Endothelial cell of umbilical vein (primary cell): ENCODE data around the gene DMWD. TPM values are rescaled to one million over a fixed set of nuclear protein-coding genes. Genes with fewer than 3 reads are reported as not detected.

Source experiments
- BruUV-seq: library from RNA; stranded (reverse); fragments of 400-500 nt; replicated peaks from 2 replicates; lab custom pipeline; 2021; lab: Mats Ljungman, UMichigan
- CTCF ChIA-PET: fragments of 300-600, 350-600 bp; sonication (Branson Sonifier 250); formaldehyde crosslinking; loops from one replicate; lab custom pipeline; 2021; ENCODE audit warnings: antibody characterized with exemption, inconsistent platforms; lab: Charles Lee
- POLR2A ChIA-PET: fragments of 300-600, 350-600 bp; sonication (Branson Sonifier 250); formaldehyde crosslinking; loops from one replicate; lab custom pipeline; 2021; ENCODE audit warnings: antibody characterized with exemption, inconsistent platforms; lab: Charles Lee
- DNase-seq: peaks from one replicate; pipeline ENCODE4 v3.0.0-alpha.2; 2011; ENCODE audit warnings: low read depth, low spot score
- FAIRE-seq: peaks from 2 replicates; lab custom pipeline; 2011; peaks lifted over from hg19 to GRCh38; lab: Jason Lieb, UNC
- H2AFZ ChIP-seq: 2 replicates; pipeline ENCODE4 v1.6.0; 2012; ENCODE audit warnings: low read depth, low read length, control low read depth, inconsistent platforms
- H3K27ac ChIP-seq: 2 replicates; pipeline ENCODE4 v1.5.1; 2011; ENCODE audit warnings: low read depth, mild to moderate bottlenecking, control low read depth, low read length, moderate library complexity; ENCODE audit not compliant: insufficient read depth
- H3K27me3 ChIP-seq, 2 experiments: 2 replicates each; pipeline versions ENCODE4 v1.6.0 to v1.6.1; 2011; ENCODE audit warnings: low read length in 2 of 2, mixed read lengths in 1 of 2; ENCODE audit not compliant: control insufficient read depth in 2 of 2, insufficient read depth in 2 of 2
- H3K36me3 ChIP-seq, 2 experiments: 2 replicates in 1 of 2; 3 replicates in 1 of 2; pipeline ENCODE4 v1.5.1; 2011; ENCODE audit warnings: low read length in 2 of 2, mild to moderate bottlenecking in 1 of 2, moderate library complexity in 1 of 2; ENCODE audit not compliant: control insufficient read depth in 2 of 2, insufficient read depth in 2 of 2; ENCODE audit errors: extremely low read depth in 1 of 2
- H3K4me1 ChIP-seq: 3 replicates; pipeline ENCODE4 v1.5.1; 2011; ENCODE audit warnings: mild to moderate bottlenecking, low read length; ENCODE audit not compliant: control insufficient read depth, insufficient read depth; ENCODE audit errors: extremely low read depth
- H3K4me2 ChIP-seq: 2 replicates; pipeline ENCODE4 v1.6.1; 2011; ENCODE audit warnings: low read length, control low read depth, mixed read lengths; ENCODE audit not compliant: insufficient read depth
- H3K4me3 ChIP-seq, 3 experiments: fragments of 200-600 bp in 1 of 3; sonication (generic), shearing (Covaris generic) in 1 of 3; replicated peaks in 1 of 3; 2 replicates each; pipeline ENCODE4 v1.5.1; 2011 to 2016; ENCODE audit warnings: control low read depth in 3 of 3, low read length in 3 of 3, mild to moderate bottlenecking in 2 of 3, inconsistent platforms in 1 of 3, low read depth in 1 of 3, moderate library complexity in 1 of 3; ENCODE audit not compliant: insufficient read depth in 1 of 3
- H3K79me2 ChIP-seq: 2 replicates; pipeline ENCODE4 v1.6.0; 2012; ENCODE audit warnings: low read length, inconsistent platforms; ENCODE audit not compliant: control insufficient read depth, insufficient read depth
- H3K9ac ChIP-seq: replicated peaks from 2 replicates; pipeline ENCODE3; 2011; ENCODE audit warnings: low read length, control low read depth; ENCODE audit not compliant: insufficient read depth; ENCODE audit errors: extremely low read depth
- H3K9me1 ChIP-seq: replicated peaks from 3 replicates; pipeline ENCODE4 v1.6.0; 2011; ENCODE audit warnings: mild to moderate bottlenecking, low read length; ENCODE audit not compliant: control insufficient read depth, insufficient read depth; ENCODE audit errors: extremely low read depth
- H3K9me3 ChIP-seq: replicated peaks from 2 replicates; pipeline ENCODE4 v1.5.1; 2012; ENCODE audit warnings: low read length, inconsistent platforms; ENCODE audit not compliant: control insufficient read depth, insufficient read depth
- H4K20me1 ChIP-seq: replicated peaks from 2 replicates; pipeline ENCODE3; 2011; ENCODE audit warnings: mild to moderate bottlenecking, low read length; ENCODE audit not compliant: control insufficient read depth, insufficient read depth; ENCODE audit errors: extremely low read depth
- CTCF ChIP-seq, 2 donors: IDR thresholded peaks; 1 replicate in 1 of 2; 2 replicates in 1 of 2; pipeline ENCODE4 v1.5.1; 2011; ENCODE audit warnings: low read length in 2 of 2, mild to moderate bottlenecking in 2 of 2, moderate library complexity in 2 of 2, control low read depth in 1 of 2, inconsistent platforms in 1 of 2, low read depth in 1 of 2; ENCODE audit not compliant: insufficient read depth in 1 of 2; ENCODE audit errors: extremely low read depth in 1 of 2
- FOS ChIP-seq: IDR thresholded peaks from 2 replicates; pipeline ENCODE4 v1.6.1; 2011; ENCODE audit warnings: mild to moderate bottlenecking, low read length, moderate library complexity, borderline replicate concordance; ENCODE audit not compliant: insufficient read depth
- GATA2 ChIP-seq: IDR thresholded peaks from 2 replicates; pipeline ENCODE4 v1.7.0; 2011; ENCODE audit warnings: low read depth, mild to moderate bottlenecking, moderate library complexity, mixed read lengths, low read length; ENCODE audit not compliant: insufficient read length, insufficient read depth
- JUN ChIP-seq: IDR thresholded peaks from 2 replicates; pipeline ENCODE4 v1.6.1; 2011; ENCODE audit warnings: borderline replicate concordance, low read depth; ENCODE audit not compliant: insufficient read length, insufficient read depth
- MYC ChIP-seq: IDR thresholded peaks from one replicate; pipeline ENCODE4 v1.6.1; 2011; ENCODE audit warnings: mild to moderate bottlenecking, low read depth, low read length
- dilution Hi-C: fragments of 300-500 bp; cut with MboI; formaldehyde crosslinking; loops from one replicate; pipeline ENCODE4 v1.15.0; 2019; ENCODE audit warnings: low sequenced_read_pairs; ENCODE audit not compliant: extremely low pct_ligation_motif_present
- intact Hi-C: fragments of 100-400 bp; cut with micrococcal nuclease; formaldehyde crosslinking; loops from one replicate; pipeline ENCODE4 v1.10.0; 2022
- polyA plus RNA-seq, 4 experiments: library from polyadenylated mRNA; depleted of rRNA in 3 of 4; stranded (reverse) in 3 of 4; unstranded in 1 of 4; fragments of >200 nt; gene quantifications; 2 replicates each; pipeline versions ENCODE4 v1.2.1 to v1.2.3, GENCODE V29; 2011 to 2012; ENCODE audit warnings: missing spikeins in 1 of 4
- total RNA-seq: library from RNA; stranded (reverse); gene quantifications from 2 replicates; pipeline ENCODE4 v1.2.3, GENCODE V29; 2021

DMWD gene
- total and polyA plus RNA-seq, 2 donors (not counting 3 experiments of a cell fraction or from before 2014, with no cell fraction given) = 36.9 to 81.1 TPM

DNA sequence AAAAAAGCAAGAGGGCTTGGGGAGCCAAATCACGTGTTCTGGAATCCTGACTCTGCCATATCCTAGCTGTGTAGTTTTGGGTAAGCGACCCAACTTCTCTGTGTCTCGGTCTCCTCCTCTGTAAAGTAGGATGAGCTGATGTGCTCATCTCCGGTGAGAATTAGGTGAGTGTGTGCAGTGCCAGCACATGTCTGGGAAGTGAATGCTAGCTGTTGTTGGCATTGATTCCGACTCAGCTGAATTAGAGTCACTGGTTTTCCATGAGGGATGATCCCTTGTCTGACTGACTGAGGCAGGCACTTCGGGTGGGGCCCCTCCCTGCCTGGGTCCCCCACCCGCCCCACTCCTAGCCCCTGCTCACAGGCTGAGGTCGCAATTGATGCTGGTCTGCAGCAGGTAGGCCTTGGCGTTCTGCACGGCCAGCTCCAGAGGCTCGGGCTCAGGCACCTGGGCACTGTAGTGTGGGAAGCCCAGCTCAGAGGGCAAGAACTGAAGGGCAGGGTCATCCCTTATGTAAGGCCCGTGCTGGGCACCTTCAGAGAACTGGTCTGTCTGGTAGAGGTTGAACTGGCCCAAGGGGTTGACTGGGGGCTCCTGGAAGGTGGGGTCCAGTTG, 21.6 kb upstream of the DMWD start:
- BruUV-seq = no TSS peak
- no peak overlapping the region for H3K4me2 ChIP-seq
- H3K27me3 ChIP-seq = no peaks in the 10 kb centered on the region
- no peaks in the 10 kb centered on the region for H3K9me1 ChIP-seq
- FAIRE-seq = no peak
- no peaks in the 10 kb centered on the region for H3K36me3 ChIP-seq
- no peak overlapping the region for H3K4me3 ChIP-seq
- H3K9ac ChIP-seq = no peak overlapping the region
- intact Hi-C loops = no loop called here
- H3K27ac ChIP-seq = no peak overlapping the region
- H4K20me1 ChIP-seq = no peaks in the 10 kb centered on the region
- ChIA-PET CTCF (interaction anchor here (1.2 kb wide), 1 partner anchor 45 kb away, joined by 4 read pairs; the partner anchor contains the start of gene SIX5), POLR2A (no interaction called here)
- dilution Hi-C loops = no loop called here
- TF ChIP-seq MYC = no peak
- no peak for TF ChIP-seq FOS
- TF ChIP-seq CTCF (IDR thresholded peaks at IDR 0.05; ENCODE audit: extremely low read depth in 1 of 2, insufficient read depth in 1 of 2, low read depth in 1 of 2, low read length in 2 of 2) = no peak
- no peak for TF ChIP-seq GATA2
- no peak for TF ChIP-seq JUN
- peaks cover 22% of the 10 kb centered on the region for H3K4me1 ChIP-seq
- no peaks in the 10 kb centered on the region for H3K9me3 ChIP-seq
- H2AFZ ChIP-seq = no peak overlapping the region
- DNase-seq = no peak
- H3K79me2 ChIP-seq = no peaks in the 10 kb centered on the region
